ENCODE data around the gene DLGAP1.

DLGAP1 gene

DNA sequence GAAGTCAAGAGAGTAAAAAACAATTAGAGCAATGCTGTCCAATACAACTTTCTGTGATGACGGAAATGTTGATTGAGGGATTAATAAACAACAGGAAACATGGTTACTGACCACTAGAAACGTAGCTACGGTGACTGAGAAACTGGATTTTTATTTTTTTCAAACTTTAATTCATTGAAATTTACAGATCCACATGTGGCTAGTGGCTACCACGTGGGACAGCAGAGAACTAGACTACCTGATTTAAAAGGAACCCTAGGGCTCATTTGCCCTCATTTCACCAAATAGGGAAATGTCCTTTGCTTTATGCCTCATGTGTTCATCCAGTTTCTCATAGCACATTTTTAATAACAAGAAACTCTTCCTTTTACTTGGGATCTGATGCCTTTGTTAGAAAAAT is 592.1 kb downstream of the DLGAP1 start:
- Histone ChIP-seq H3K27ac (ENCODE audit: insufficient read depth, low read length, poor library complexity, severe bottlenecking) (no peak overlapping the region), H3K9me3 (ENCODE audit: control insufficient read depth, low read length) (no peaks in the 10 kb centered on the region), H3K27me3 (replicated peaks; ENCODE audit: control insufficient read depth, insufficient read depth, low read length, poor library complexity, severe bottlenecking) (no peaks in the 10 kb centered on the region), H3K4me1 (ENCODE audit: control insufficient read depth, insufficient read depth, low read length, poor library complexity, severe bottlenecking) (no peaks in the 10 kb centered on the region), H3K36me3 (ENCODE audit: control insufficient read depth, insufficient read depth, low read length) (no peaks in the 10 kb centered on the region), H3K4me3 (ENCODE audit: insufficient read depth, low read depth, low read length, poor library complexity, severe bottlenecking) (no peak overlapping the region)
- DNase-seq, result no peak

DNA sequence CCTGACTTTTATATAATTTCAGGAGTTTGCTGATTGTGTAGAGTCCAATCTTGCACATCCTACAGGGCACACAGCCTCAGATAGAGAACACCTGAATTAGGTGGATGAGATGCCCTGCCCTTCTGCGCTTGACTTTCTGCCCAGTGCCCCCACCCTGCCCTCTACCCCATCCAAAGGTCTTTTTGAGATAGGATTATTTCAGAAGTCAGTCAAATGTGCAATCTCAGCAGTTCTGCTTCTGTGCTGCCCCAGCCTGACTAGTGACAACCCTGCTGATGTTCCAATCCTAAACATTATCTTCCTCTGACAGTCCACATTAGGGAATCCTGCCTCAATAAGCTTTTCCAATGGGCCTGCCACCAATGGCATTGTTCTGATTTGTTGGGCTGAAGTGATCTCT is 593.6 kb downstream of the DLGAP1 start:
- Histone ChIP-seq H3K27me3 (replicated peaks; ENCODE audit: control insufficient read depth, insufficient read depth, low read length, poor library complexity, severe bottlenecking) (no peaks in the 10 kb centered on the region), H3K36me3 (ENCODE audit: control insufficient read depth, insufficient read depth, low read length) (no peaks in the 10 kb centered on the region), H3K4me1 (ENCODE audit: control insufficient read depth, insufficient read depth, low read length, poor library complexity, severe bottlenecking) (no peaks in the 10 kb centered on the region), H3K9me3 (ENCODE audit: control insufficient read depth, low read length) (no peaks in the 10 kb centered on the region), H3K27ac (ENCODE audit: insufficient read depth, low read length, poor library complexity, severe bottlenecking) (no peak overlapping the region), H3K4me3 (ENCODE audit: insufficient read depth, low read depth, low read length, poor library complexity, severe bottlenecking) (no peak overlapping the region)
- no peak for DNase-seq

DNA sequence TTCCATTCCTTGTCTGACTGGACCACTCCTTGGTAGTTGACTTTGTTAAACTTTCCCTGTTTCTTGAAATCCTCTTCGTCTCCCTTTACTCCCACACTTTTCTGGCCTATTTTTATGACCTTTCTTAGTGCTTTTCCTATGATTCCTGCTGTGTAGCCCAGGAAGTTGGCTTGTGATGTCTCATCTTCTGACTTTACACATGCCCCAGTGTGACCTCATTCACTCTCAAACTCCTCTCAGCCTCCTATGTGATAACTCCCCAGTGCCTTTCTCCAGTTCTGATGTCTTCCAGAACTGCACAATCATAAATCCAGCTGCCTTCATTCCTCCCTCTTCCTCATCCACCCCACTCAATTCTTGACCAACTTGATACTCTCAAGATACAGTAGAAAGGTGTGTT is 597.6 kb downstream of the DLGAP1 start:
- no peaks in the 10 kb centered on the region for H3K9me3 ChIP-seq (ENCODE audit: control insufficient read depth, low read length)
- no peaks in the 10 kb centered on the region for H3K36me3 ChIP-seq (ENCODE audit: control insufficient read depth, insufficient read depth, low read length)
- DNase-seq, result no peak
- no peaks in the 10 kb centered on the region for H3K27me3 ChIP-seq (replicated peaks; ENCODE audit: control insufficient read depth, insufficient read depth, low read length, poor library complexity, severe bottlenecking)
- no peaks in the 10 kb centered on the region for H3K4me1 ChIP-seq (ENCODE audit: control insufficient read depth, insufficient read depth, low read length, poor library complexity, severe bottlenecking)
- H3K4me3 ChIP-seq (ENCODE audit: insufficient read depth, low read depth, low read length, poor library complexity, severe bottlenecking), result no peak overlapping the region
- H3K27ac ChIP-seq (ENCODE audit: insufficient read depth, low read length, poor library complexity, severe bottlenecking), result no peak overlapping the region

DNA sequence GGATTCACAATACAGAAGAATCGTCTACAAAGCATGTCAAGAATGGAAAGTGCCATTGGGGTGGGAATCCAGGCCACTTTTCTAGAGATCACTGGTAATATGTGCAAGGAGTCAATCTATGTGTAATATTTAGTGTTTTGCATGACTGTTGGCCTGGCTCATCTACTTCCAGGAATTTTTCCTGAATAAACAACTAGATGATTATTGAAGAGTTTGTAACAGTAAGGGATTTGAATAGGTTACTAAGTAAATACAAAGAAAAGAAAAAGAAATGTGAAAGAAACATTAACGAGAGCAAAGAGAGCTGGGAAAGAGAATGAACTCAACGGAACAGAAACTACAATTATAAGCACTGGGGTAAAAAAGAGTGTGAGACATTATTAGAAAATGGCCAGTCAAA is 599.1 kb downstream of the DLGAP1 start:
- Histone ChIP-seq H3K36me3 (ENCODE audit: control insufficient read depth, insufficient read depth, low read length) (no peaks in the 10 kb centered on the region), H3K27ac (ENCODE audit: insufficient read depth, low read length, poor library complexity, severe bottlenecking) (no peak overlapping the region), H3K4me1 (ENCODE audit: control insufficient read depth, insufficient read depth, low read length, poor library complexity, severe bottlenecking) (no peaks in the 10 kb centered on the region), H3K4me3 (ENCODE audit: insufficient read depth, low read depth, low read length, poor library complexity, severe bottlenecking) (no peak overlapping the region), H3K9me3 (ENCODE audit: control insufficient read depth, low read length) (no peaks in the 10 kb centered on the region), H3K27me3 (replicated peaks; ENCODE audit: control insufficient read depth, insufficient read depth, low read length, poor library complexity, severe bottlenecking) (no peaks in the 10 kb centered on the region)
- no peak for DNase-seq

DNA sequence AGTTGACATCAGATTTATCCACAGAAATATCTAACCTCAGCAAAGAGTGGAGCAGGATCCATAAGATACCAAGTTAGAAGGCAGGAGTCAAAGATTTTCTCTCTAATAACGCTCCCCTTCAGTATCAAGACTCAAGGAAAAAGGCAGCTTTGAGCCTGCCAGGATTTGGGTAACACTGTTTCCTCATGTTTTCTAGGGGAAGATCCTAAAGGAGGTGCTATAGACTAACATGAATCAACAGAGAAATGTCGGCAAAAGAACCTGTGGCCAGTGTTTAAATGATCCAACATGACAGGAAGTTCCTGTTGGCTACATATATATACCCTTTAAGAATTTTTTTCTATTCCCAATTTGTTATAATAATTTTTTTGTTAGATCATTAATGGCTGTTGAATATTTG is 602.8 kb downstream of the DLGAP1 start:
- Histone ChIP-seq H3K4me1 (ENCODE audit: control insufficient read depth, insufficient read depth, low read length, poor library complexity, severe bottlenecking) (no peaks in the 10 kb centered on the region), H3K4me3 (ENCODE audit: insufficient read depth, low read depth, low read length, poor library complexity, severe bottlenecking) (no peak overlapping the region), H3K27ac (ENCODE audit: insufficient read depth, low read length, poor library complexity, severe bottlenecking) (no peak overlapping the region), H3K27me3 (replicated peaks; ENCODE audit: control insufficient read depth, insufficient read depth, low read length, poor library complexity, severe bottlenecking) (no peaks in the 10 kb centered on the region), H3K9me3 (ENCODE audit: control insufficient read depth, low read length) (no peaks in the 10 kb centered on the region), H3K36me3 (ENCODE audit: control insufficient read depth, insufficient read depth, low read length) (no peaks in the 10 kb centered on the region)
- DNase-seq, result no peak

DNA sequence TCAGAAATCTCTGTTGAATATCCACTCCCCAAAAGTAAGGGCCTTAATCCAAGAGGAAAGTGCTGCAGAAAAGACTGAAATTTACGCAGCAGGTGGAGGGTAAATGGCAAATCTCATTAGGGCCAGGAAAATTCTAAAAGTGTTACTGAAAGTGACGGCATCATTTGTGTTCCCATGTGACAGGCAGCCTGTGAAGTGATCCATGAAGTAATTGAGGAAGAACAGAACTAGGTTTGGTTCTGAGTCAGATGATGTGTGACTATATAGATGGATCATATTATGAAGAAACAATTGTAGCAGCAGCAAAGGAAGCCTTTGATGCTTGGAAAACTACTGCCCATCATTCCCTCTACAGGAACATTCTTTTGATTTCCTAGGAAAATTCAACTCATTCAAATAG is 603.9 kb downstream of the DLGAP1 start:
- H3K4me3 ChIP-seq (ENCODE audit: insufficient read depth, low read depth, low read length, poor library complexity, severe bottlenecking), result no peak overlapping the region
- no peak for DNase-seq
- H3K27me3 ChIP-seq (replicated peaks; ENCODE audit: control insufficient read depth, insufficient read depth, low read length, poor library complexity, severe bottlenecking), result no peaks in the 10 kb centered on the region
- no peaks in the 10 kb centered on the region for H3K9me3 ChIP-seq (ENCODE audit: control insufficient read depth, low read length)
- H3K27ac ChIP-seq (ENCODE audit: insufficient read depth, low read length, poor library complexity, severe bottlenecking), result no peak overlapping the region
- H3K4me1 ChIP-seq (ENCODE audit: control insufficient read depth, insufficient read depth, low read length, poor library complexity, severe bottlenecking), result no peaks in the 10 kb centered on the region
- no peaks in the 10 kb centered on the region for H3K36me3 ChIP-seq (ENCODE audit: control insufficient read depth, insufficient read depth, low read length)

DNA sequence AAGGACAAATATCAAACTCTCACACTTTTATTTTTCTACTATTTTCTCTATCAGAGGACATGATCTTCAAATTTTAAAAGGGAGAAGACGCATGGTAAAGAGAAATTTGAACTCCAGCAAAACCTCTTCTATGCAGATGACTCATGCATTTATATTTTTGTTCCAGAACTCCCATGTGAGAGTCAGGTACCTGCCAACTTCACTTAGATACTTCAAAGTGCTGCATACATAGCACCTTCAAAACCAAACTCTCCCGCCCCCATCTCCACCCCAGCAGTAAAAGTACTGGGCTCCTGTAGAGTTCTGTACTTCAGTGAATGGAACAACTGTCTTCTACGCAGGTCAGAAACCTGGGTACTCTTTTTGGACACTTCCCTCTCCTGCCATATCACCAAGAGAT is 606.8 kb downstream of the DLGAP1 start:
- H3K4me3 ChIP-seq (ENCODE audit: insufficient read depth, low read depth, low read length, poor library complexity, severe bottlenecking), result no peak overlapping the region
- no peaks in the 10 kb centered on the region for H3K4me1 ChIP-seq (ENCODE audit: control insufficient read depth, insufficient read depth, low read length, poor library complexity, severe bottlenecking)
- no peak for DNase-seq
- H3K36me3 ChIP-seq (ENCODE audit: control insufficient read depth, insufficient read depth, low read length), result no peaks in the 10 kb centered on the region
- H3K27me3 ChIP-seq (replicated peaks; ENCODE audit: control insufficient read depth, insufficient read depth, low read length, poor library complexity, severe bottlenecking), result no peaks in the 10 kb centered on the region
- H3K9me3 ChIP-seq (ENCODE audit: control insufficient read depth, low read length), result no peaks in the 10 kb centered on the region
- H3K27ac ChIP-seq (ENCODE audit: insufficient read depth, low read length, poor library complexity, severe bottlenecking), result no peak overlapping the region

DNA sequence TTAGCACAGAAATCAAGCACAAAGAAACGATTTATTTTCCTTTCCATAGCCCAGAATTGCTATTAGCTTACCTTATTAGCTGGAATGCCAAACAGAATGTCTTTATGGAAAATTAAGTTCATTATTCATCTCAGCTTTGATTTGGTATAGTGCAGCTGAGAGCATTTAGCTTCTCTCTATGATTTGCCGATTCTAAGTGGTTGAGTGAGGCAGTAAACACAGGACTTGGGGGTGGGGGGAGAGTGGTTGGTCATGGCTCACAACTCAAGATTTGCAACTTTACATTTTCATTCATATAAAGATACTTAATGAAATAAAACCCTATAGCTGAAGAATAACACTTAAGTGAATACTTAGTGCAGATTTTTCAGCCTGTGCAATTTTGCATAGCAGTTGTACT is 609.9 kb downstream of the DLGAP1 start:
- Histone ChIP-seq H3K36me3 (ENCODE audit: control insufficient read depth, insufficient read depth, low read length) (no peaks in the 10 kb centered on the region), H3K4me3 (ENCODE audit: insufficient read depth, low read depth, low read length, poor library complexity, severe bottlenecking) (no peak overlapping the region), H3K9me3 (ENCODE audit: control insufficient read depth, low read length) (no peaks in the 10 kb centered on the region), H3K27me3 (replicated peaks; ENCODE audit: control insufficient read depth, insufficient read depth, low read length, poor library complexity, severe bottlenecking) (no peaks in the 10 kb centered on the region), H3K27ac (ENCODE audit: insufficient read depth, low read length, poor library complexity, severe bottlenecking) (no peak overlapping the region), H3K4me1 (ENCODE audit: control insufficient read depth, insufficient read depth, low read length, poor library complexity, severe bottlenecking) (no peaks in the 10 kb centered on the region)
- DNase-seq, result no peak

DNA sequence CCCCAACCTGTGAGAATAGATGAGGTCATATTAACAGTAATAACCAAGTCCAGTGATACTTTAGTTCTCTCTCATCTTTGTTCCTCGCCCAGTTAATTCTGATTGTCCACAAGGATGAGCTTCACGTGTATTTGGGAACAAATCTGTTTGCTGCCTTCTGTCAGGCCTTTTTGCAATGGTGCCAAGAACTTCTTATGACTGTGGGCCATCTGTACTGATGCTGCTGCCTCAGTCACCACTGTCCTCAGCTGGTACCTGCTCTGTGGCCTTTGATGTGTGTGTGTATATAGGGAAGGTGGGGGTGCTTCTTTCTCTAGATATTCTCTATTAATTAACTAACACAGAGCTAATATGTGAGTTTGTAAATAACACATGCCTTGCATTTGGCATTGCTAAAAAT is 612.3 kb downstream of the DLGAP1 start:
- no peak overlapping the region for H3K27ac ChIP-seq (ENCODE audit: insufficient read depth, low read length, poor library complexity, severe bottlenecking)
- no peaks in the 10 kb centered on the region for H3K36me3 ChIP-seq (ENCODE audit: control insufficient read depth, insufficient read depth, low read length)
- H3K4me3 ChIP-seq (ENCODE audit: insufficient read depth, low read depth, low read length, poor library complexity, severe bottlenecking), result no peak overlapping the region
- H3K27me3 ChIP-seq (replicated peaks; ENCODE audit: control insufficient read depth, insufficient read depth, low read length, poor library complexity, severe bottlenecking), result no peaks in the 10 kb centered on the region
- no peaks in the 10 kb centered on the region for H3K4me1 ChIP-seq (ENCODE audit: control insufficient read depth, insufficient read depth, low read length, poor library complexity, severe bottlenecking)
- DNase-seq, result no peak
- H3K9me3 ChIP-seq (ENCODE audit: control insufficient read depth, low read length), result no peaks in the 10 kb centered on the region

DNA sequence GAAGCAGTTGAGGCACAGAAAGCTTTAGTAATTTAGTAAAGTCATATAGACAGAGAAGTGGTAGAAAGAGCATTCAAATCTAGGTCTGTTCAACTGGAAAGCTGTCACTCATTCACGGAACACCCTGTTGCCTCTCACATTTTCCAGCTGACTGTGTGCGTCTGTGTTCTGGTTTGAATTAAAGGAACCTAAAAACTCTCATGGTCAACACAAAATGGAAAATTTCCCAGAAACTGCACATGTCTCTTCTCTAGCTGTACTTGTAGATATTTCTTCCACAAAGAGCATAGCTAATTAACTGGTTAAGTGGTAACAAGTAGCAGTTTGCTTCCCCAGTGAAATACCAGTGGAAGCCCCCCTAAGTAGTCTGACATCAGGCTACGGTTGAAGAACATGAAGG is 614.3 kb downstream of the DLGAP1 start:
- no peaks in the 10 kb centered on the region for H3K36me3 ChIP-seq (ENCODE audit: control insufficient read depth, insufficient read depth, low read length)
- H3K9me3 ChIP-seq (ENCODE audit: control insufficient read depth, low read length), result no peaks in the 10 kb centered on the region
- no peak overlapping the region for H3K27ac ChIP-seq (ENCODE audit: insufficient read depth, low read length, poor library complexity, severe bottlenecking)
- H3K4me3 ChIP-seq (ENCODE audit: insufficient read depth, low read depth, low read length, poor library complexity, severe bottlenecking), result no peak overlapping the region
- H3K27me3 ChIP-seq (replicated peaks; ENCODE audit: control insufficient read depth, insufficient read depth, low read length, poor library complexity, severe bottlenecking), result no peaks in the 10 kb centered on the region
- no peak for DNase-seq
- H3K4me1 ChIP-seq (ENCODE audit: control insufficient read depth, insufficient read depth, low read length, poor library complexity, severe bottlenecking), result no peaks in the 10 kb centered on the region

DNA sequence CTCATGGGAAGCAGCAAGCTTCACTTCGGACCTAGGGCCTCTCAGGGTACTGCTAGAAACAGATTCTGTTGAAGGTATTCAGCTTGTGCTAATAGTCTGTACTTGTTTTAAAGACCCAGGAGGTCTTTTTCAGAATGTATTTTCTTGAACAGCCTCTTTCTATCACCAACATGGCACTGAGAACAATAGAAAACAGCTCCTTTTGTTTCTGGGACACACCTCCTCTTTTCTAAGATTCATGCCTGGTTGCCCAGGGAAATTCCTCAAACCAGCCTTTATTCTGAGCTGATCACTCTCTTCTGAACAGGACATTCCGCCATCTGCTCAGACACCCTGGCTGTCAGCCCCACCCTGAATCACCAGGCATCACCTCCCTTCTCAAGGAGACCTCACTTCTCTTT is 615.5 kb downstream of the DLGAP1 start:
- Histone ChIP-seq H3K36me3 (ENCODE audit: control insufficient read depth, insufficient read depth, low read length) (no peaks in the 10 kb centered on the region), H3K9me3 (ENCODE audit: control insufficient read depth, low read length) (no peaks in the 10 kb centered on the region), H3K27ac (ENCODE audit: insufficient read depth, low read length, poor library complexity, severe bottlenecking) (no peak overlapping the region), H3K4me1 (ENCODE audit: control insufficient read depth, insufficient read depth, low read length, poor library complexity, severe bottlenecking) (no peaks in the 10 kb centered on the region), H3K27me3 (replicated peaks; ENCODE audit: control insufficient read depth, insufficient read depth, low read length, poor library complexity, severe bottlenecking) (no peaks in the 10 kb centered on the region), H3K4me3 (ENCODE audit: insufficient read depth, low read depth, low read length, poor library complexity, severe bottlenecking) (no peak overlapping the region)
- DNase-seq, result no peak

All from effector memory CD4-positive, alpha-beta T cell (primary cell).